MM.1S (cell line): ENCODE measurements around the gene SMYD4.
"Not testable (repeated sequence)": the region's sequence is repeated elsewhere in the genome, so short reads cannot be mapped to it uniquely, and the experiment has no call there.

Experiments
- DNase-seq: peaks from one replicate; pipeline ENCODE4 v3.0.0-alpha.2; 2015
- H2AFZ ChIP-seq: fragments of 300-600 bp; sonication (generic); 2 replicates; pipeline ENCODE4 v1.6.0; 2016; ENCODE audit warnings: antibody characterized with exemption, low read length
- H3F3A ChIP-seq: fragments of 300-600 bp; sonication (generic); 2 replicates; pipeline ENCODE4 v1.6.1; 2016; ENCODE audit warnings: mild to moderate bottlenecking, antibody characterized with exemption, low read length, moderate library complexity, mixed read lengths; ENCODE audit not compliant: insufficient read depth
- H3K27ac ChIP-seq: fragments of 300-600 bp; sonication (generic); 2 replicates; pipeline ENCODE4 v1.5.1; 2016; ENCODE audit warnings: mild to moderate bottlenecking, low read length
- H3K27me3 ChIP-seq: fragments of 300-600 bp; sonication (generic); replicated peaks from 2 replicates; pipeline ENCODE4 v1.6.0; 2016; ENCODE audit warnings: low read length; ENCODE audit not compliant: insufficient read depth
- H3K36me3 ChIP-seq: fragments of 300-600 bp; sonication (generic); replicated peaks from 2 replicates; pipeline ENCODE4 v1.6.1; 2016; ENCODE audit warnings: mild to moderate bottlenecking, low read length, mixed read lengths; ENCODE audit not compliant: insufficient read depth
- H3K4me1 ChIP-seq: fragments of 300-600 bp; sonication (generic); 2 replicates; pipeline ENCODE4 v1.6.1; 2016; ENCODE audit warnings: low read length, mixed read lengths
- H3K4me2 ChIP-seq: fragments of 300-600 bp; sonication (generic); 2 replicates; pipeline ENCODE4 v1.6.0; 2016; ENCODE audit warnings: low read depth, low read length
- H3K4me3 ChIP-seq: fragments of 300-600 bp; sonication (generic); 2 replicates; pipeline ENCODE4 v1.5.1; 2016; ENCODE audit warnings: low read length, mixed read lengths
- H3K79me2 ChIP-seq: fragments of 300-600 bp; sonication (generic); 2 replicates; pipeline ENCODE4 v1.6.1; 2016; ENCODE audit warnings: mixed run types, low read length, mixed read lengths
- H3K9ac ChIP-seq: fragments of 300-600 bp; sonication (generic); 2 replicates; pipeline ENCODE4 v1.6.1; 2016; ENCODE audit warnings: low read length, mixed read lengths
- H3K9me2 ChIP-seq: fragments of 300-600 bp; sonication (generic); replicated peaks from 2 replicates; pipeline ENCODE4 v1.6.1; 2016; ENCODE audit warnings: mild to moderate bottlenecking, low read length, mixed read lengths; ENCODE audit not compliant: insufficient read depth
- H3K9me3 ChIP-seq: fragments of 300-600 bp; sonication (generic); replicated peaks from 2 replicates; pipeline ENCODE4 v1.6.1; 2016; ENCODE audit warnings: mild to moderate bottlenecking, low read length, mixed read lengths; ENCODE audit not compliant: insufficient read depth
- H4K20me1 ChIP-seq: fragments of 300-600 bp; sonication (generic); 2 replicates; pipeline ENCODE4 v1.6.1; 2016; ENCODE audit warnings: mild to moderate bottlenecking, low read length, moderate library complexity, mixed read lengths; ENCODE audit not compliant: insufficient read depth
- CTCF ChIP-seq: fragments of 300-600 bp; sonication (generic); IDR thresholded peaks from 2 replicates; pipeline ENCODE4 v1.5.1; 2016; ENCODE audit warnings: antibody characterized with exemption, low read length, mixed read lengths
- EZH2 ChIP-seq: fragments of 300-600 bp; sonication (generic); optimal IDR thresholded peaks from 2 replicates; pipeline ENCODE3; 2017; ENCODE audit warnings: low read depth, mild to moderate bottlenecking, antibody characterized with exemption, low read length, mixed read lengths
- EZH2phosphoT487 ChIP-seq: fragments of 300-600 bp; sonication (generic); IDR thresholded peaks from 2 replicates; pipeline ENCODE4 v1.6.1; 2018; ENCODE audit warnings: antibody characterized with exemption, low read length

SMYD4 gene

GRCh38 chr17:1860978-1861377 lies 31.3 kb upstream of the SMYD4 start:
- Histone ChIP-seq H3K9me2 (no peaks in the 10 kb centered on the region), H3K79me2 (no peaks in the 10 kb centered on the region; the same call in 1 of the 2 replicates), H3K4me2 (no peak overlapping the region), H3K4me1 (no peaks in the 10 kb centered on the region), H4K20me1 (no peaks in the 10 kb centered on the region), H3K4me3 (no peak overlapping the region), H2AFZ (no peak overlapping the region), H3K9ac (no peak overlapping the region), H3K36me3 (no peaks in the 10 kb centered on the region; the same call in 1 of the 2 replicates), H3K27me3 (no peaks in the 10 kb centered on the region), H3K9me3 (no peaks in the 10 kb centered on the region), H3F3A (no peaks in the 10 kb centered on the region), H3K27ac (no peak overlapping the region)
- DNase-seq, result no peak
- TF ChIP-seq CTCF, result no peak
- TF ChIP-seq EZH2phosphoT487, result no peak
- TF ChIP-seq EZH2, result no peak

- H3K9me2 ChIP-seq, H3K9me3 ChIP-seq, H4K20me1 ChIP-seq, H3K4me1 ChIP-seq, H2AFZ ChIP-seq, H3K9ac ChIP-seq, H3F3A ChIP-seq, H3K4me3 ChIP-seq, H3K36me3 ChIP-seq, H3K27ac ChIP-seq, H3K79me2 ChIP-seq, H3K4me2 ChIP-seq, H3K27me3 ChIP-seq, DNase-seq: not testable (repeated sequence)
Observed at GRCh38 chr17:1856462-1856861, 26.8 kb upstream of the SMYD4 start.

- no peak for DNase-seq
- H3K4me3 ChIP-seq, result no peak overlapping the region
- no peaks in the 10 kb centered on the region for H3K9me2 ChIP-seq
- no peak overlapping the region for H3K27ac ChIP-seq
- H2AFZ ChIP-seq, result no peak overlapping the region
- no peak for TF ChIP-seq EZH2phosphoT487
- TF ChIP-seq CTCF, result no peak
- no peak for TF ChIP-seq EZH2
- no peak overlapping the region for H3K4me2 ChIP-seq
- 0 out of 2 replicates have a peak, but pooled peaks cover 4% of the 10 kb centered on the region for H3K79me2 ChIP-seq
- no peaks in the 10 kb centered on the region for H3K4me1 ChIP-seq
- H3K9me3 ChIP-seq, result no peaks in the 10 kb centered on the region
- H3K27me3 ChIP-seq, result no peaks in the 10 kb centered on the region
- no peaks in the 10 kb centered on the region for H4K20me1 ChIP-seq
- no peak overlapping the region for H3K9ac ChIP-seq
- no peaks in the 10 kb centered on the region for H3F3A ChIP-seq
- no peaks in the 10 kb centered on the region; the same call in 1 of the 2 replicates for H3K36me3 ChIP-seq
Observed at GRCh38 chr17:1853698-1854097, 24.0 kb upstream of the SMYD4 start.

GRCh38 chr17:1852327-1852726 lies 22.6 kb upstream of the SMYD4 start:
- Histone ChIP-seq H3K79me2 (0 out of 2 replicates have a peak, but pooled peaks cover 4% of the 10 kb centered on the region), H3K27ac (no peak overlapping the region), H3K27me3 (no peaks in the 10 kb centered on the region), H3K9me2 (no peaks in the 10 kb centered on the region), H3K36me3 (no peaks in the 10 kb centered on the region; the same call in 1 of the 2 replicates), H4K20me1 (no peaks in the 10 kb centered on the region), H3K9ac (no peak overlapping the region), H2AFZ (no peak overlapping the region), H3K4me1 (no peaks in the 10 kb centered on the region), H3K4me2 (no peak overlapping the region), H3K4me3 (no peak overlapping the region), H3F3A (no peaks in the 10 kb centered on the region), H3K9me3 (no peaks in the 10 kb centered on the region)
- TF ChIP-seq EZH2, result no peak
- TF ChIP-seq CTCF, result no peak
- no peak for TF ChIP-seq EZH2phosphoT487
- DNase-seq, result no peak
